DOHH2 (cell line): ENCODE data around the gene PTPRQ.

Experiments
- H3F3A ChIP-seq: fragments of 200-600 bp; sonication (generic), shearing (Covaris generic); 2 replicates; pipeline ENCODE4 v1.6.0; 2016; ENCODE audit warnings: antibody characterized with exemption, mild to moderate bottlenecking; ENCODE audit not compliant: control insufficient read depth, insufficient read depth
- H3K27ac ChIP-seq: fragments of 200-600 bp; sonication (generic); 2 replicates; pipeline ENCODE4 v1.5.1; 2014; ENCODE audit warnings: low read depth, mild to moderate bottlenecking, low read length, moderate library complexity
- H3K27me3 ChIP-seq: fragments of 200-600 bp; sonication (generic); 2 replicates; pipeline ENCODE4 v1.6.1; 2014; ENCODE audit warnings: mild to moderate bottlenecking, low read length, mixed read lengths; ENCODE audit not compliant: control insufficient read depth
- H3K36me3 ChIP-seq: fragments of 200-600 bp; sonication (generic); 2 replicates; pipeline ENCODE4 v1.6.1; 2014; ENCODE audit warnings: mild to moderate bottlenecking, low read length, moderate library complexity, mixed read lengths; ENCODE audit not compliant: control insufficient read depth
- H3K4me1 ChIP-seq: fragments of 200-600 bp; sonication (generic); 2 replicates; pipeline ENCODE4 v1.6.1; 2014; ENCODE audit warnings: mild to moderate bottlenecking, low read length, mixed read lengths; ENCODE audit not compliant: control insufficient read depth
- H3K4me2 ChIP-seq: fragments of 200-600 bp; sonication (generic); 2 replicates; pipeline ENCODE4 v1.6.0; 2014; ENCODE audit warnings: mild to moderate bottlenecking, low read length, moderate library complexity
- H3K4me3 ChIP-seq: fragments of 200-600 bp; sonication (generic); 2 replicates; pipeline ENCODE4 v1.5.1; 2014; ENCODE audit warnings: mild to moderate bottlenecking, low read length, mixed read lengths
- H3K79me2 ChIP-seq: fragments of 200-600 bp; sonication (generic); 2 replicates; pipeline ENCODE4 v1.6.1; 2014; ENCODE audit warnings: mild to moderate bottlenecking, low read length, mixed read lengths; ENCODE audit not compliant: control insufficient read depth
- H3K9me2 ChIP-seq: fragments of 200-600 bp; sonication (generic); replicated peaks from 2 replicates; pipeline ENCODE4 v1.6.1; 2014; ENCODE audit warnings: mild to moderate bottlenecking, low read length, mixed read lengths; ENCODE audit not compliant: control insufficient read depth
- H3K9me3 ChIP-seq: fragments of 200-600 bp; sonication (generic); 2 replicates; pipeline ENCODE4 v1.6.1; 2014; ENCODE audit warnings: antibody characterized with exemption, low read length, mixed read lengths; ENCODE audit not compliant: control insufficient read depth, insufficient read depth
- H4K20me1 ChIP-seq: fragments of 200-600 bp; sonication (generic); 2 replicates; pipeline ENCODE4 v1.6.0; 2014; ENCODE audit warnings: low read depth, mild to moderate bottlenecking, antibody characterized with exemption, low read length, moderate library complexity; ENCODE audit not compliant: control insufficient read depth, insufficient read depth
- CTCF ChIP-seq: fragments of 200-600 bp; sonication (generic); IDR thresholded peaks from one replicate; pipeline ENCODE4 v1.5.1; 2014; ENCODE audit warnings: antibody characterized with exemption, mild to moderate bottlenecking, low read depth, low read length; ENCODE audit not compliant: poor library complexity, severe bottlenecking
- EZH2phosphoT487 ChIP-seq: fragments of 200-600 bp; sonication (generic); IDR thresholded peaks from 2 replicates; pipeline ENCODE4 v1.6.1; 2017; ENCODE audit warnings: borderline replicate concordance, mild to moderate bottlenecking, antibody characterized with exemption, low read length, moderate library complexity, mixed read lengths

PTPRQ gene

GRCh38 chr12:80607361-80608135 lies 163.5 kb downstream of the PTPRQ start:
- H3K27ac ChIP-seq, result no peak overlapping the region
- no peak overlapping the region for H3K4me3 ChIP-seq
- H3K4me2 ChIP-seq, result no peak overlapping the region
- H3K4me1 ChIP-seq, result no peaks in the 10 kb centered on the region
- H3K36me3 ChIP-seq, result no peaks in the 10 kb centered on the region
- TF ChIP-seq EZH2phosphoT487, result no peak
- TF ChIP-seq CTCF, result no peak
- no peaks in the 10 kb centered on the region for H3K9me3 ChIP-seq
- no peaks in the 10 kb centered on the region for H3K27me3 ChIP-seq
- no peaks in the 10 kb centered on the region for H3K9me2 ChIP-seq
- H4K20me1 ChIP-seq, result no peaks in the 10 kb centered on the region
- H3F3A ChIP-seq, result no peaks in the 10 kb centered on the region
- no peaks in the 10 kb centered on the region for H3K79me2 ChIP-seq

GRCh38 chr12:80617733-80618132 lies 173.7 kb downstream of the PTPRQ start:
- Histone ChIP-seq H3K27ac (no peak overlapping the region), H3K4me2 (no peak overlapping the region), H3K9me3 (no peaks in the 10 kb centered on the region), H3K27me3 (no peaks in the 10 kb centered on the region), H3K36me3 (no peaks in the 10 kb centered on the region), H4K20me1 (no peaks in the 10 kb centered on the region), H3F3A (no peaks in the 10 kb centered on the region), H3K4me3 (no peak overlapping the region), H3K9me2 (no peaks in the 10 kb centered on the region), H3K79me2 (no peaks in the 10 kb centered on the region), H3K4me1 (no peaks in the 10 kb centered on the region)
- no peak for TF ChIP-seq EZH2phosphoT487
- no peak for TF ChIP-seq CTCF

GRCh38 chr12:80620281-80620680 lies 176.2 kb downstream of the PTPRQ start:
- no peaks in the 10 kb centered on the region for H3K9me2 ChIP-seq
- H4K20me1 ChIP-seq, result no peaks in the 10 kb centered on the region
- H3K4me1 ChIP-seq, result no peaks in the 10 kb centered on the region
- no peaks in the 10 kb centered on the region for H3K27me3 ChIP-seq
- no peaks in the 10 kb centered on the region for H3K9me3 ChIP-seq
- H3K79me2 ChIP-seq, result no peaks in the 10 kb centered on the region
- no peak overlapping the region for H3K27ac ChIP-seq
- TF ChIP-seq EZH2phosphoT487 (no peak), CTCF (no peak)
- H3K4me3 ChIP-seq, result no peak overlapping the region
- no peak overlapping the region for H3K4me2 ChIP-seq
- no peaks in the 10 kb centered on the region for H3F3A ChIP-seq
- H3K36me3 ChIP-seq, result no peaks in the 10 kb centered on the region
